OCI-LY7 (cell line): ENCODE measurements around the gene C10orf143.

Experiments used
- EZH2phosphoT487 ChIP-seq: fragments of 200-600 bp; sonication (generic); IDR thresholded peaks from 2 replicates; pipeline ENCODE4 v1.6.1; 2018; ENCODE audit warnings: low read depth, borderline replicate concordance, mild to moderate bottlenecking, mixed run types, antibody characterized with exemption, low read length, moderate library complexity, mixed read lengths
- TF ChIP-seq, protein P1 (sequence below): fragments of 200-600 bp; sonication (generic); conservative IDR thresholded peaks from 2 replicates; pipeline ENCODE4 v1.5.1; 2014; ENCODE audit warnings: mild to moderate bottlenecking, antibody characterized with exemption, low read length, moderate library complexity, mixed read lengths

GRCh38 chr10:130049244-130049643 is 61.4 kb downstream of the C10orf143 start:
- TF ChIP-seq, protein P1, sequence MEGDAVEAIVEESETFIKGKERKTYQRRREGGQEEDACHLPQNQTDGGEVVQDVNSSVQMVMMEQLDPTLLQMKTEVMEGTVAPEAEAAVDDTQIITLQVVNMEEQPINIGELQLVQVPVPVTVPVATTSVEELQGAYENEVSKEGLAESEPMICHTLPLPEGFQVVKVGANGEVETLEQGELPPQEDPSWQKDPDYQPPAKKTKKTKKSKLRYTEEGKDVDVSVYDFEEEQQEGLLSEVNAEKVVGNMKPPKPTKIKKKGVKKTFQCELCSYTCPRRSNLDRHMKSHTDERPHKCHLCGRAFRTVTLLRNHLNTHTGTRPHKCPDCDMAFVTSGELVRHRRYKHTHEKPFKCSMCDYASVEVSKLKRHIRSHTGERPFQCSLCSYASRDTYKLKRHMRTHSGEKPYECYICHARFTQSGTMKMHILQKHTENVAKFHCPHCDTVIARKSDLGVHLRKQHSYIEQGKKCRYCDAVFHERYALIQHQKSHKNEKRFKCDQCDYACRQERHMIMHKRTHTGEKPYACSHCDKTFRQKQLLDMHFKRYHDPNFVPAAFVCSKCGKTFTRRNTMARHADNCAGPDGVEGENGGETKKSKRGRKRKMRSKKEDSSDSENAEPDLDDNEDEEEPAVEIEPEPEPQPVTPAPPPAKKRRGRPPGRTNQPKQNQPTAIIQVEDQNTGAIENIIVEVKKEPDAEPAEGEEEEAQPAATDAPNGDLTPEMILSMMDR, result no peak
- no peak for TF ChIP-seq EZH2phosphoT487
